Body of pancreas (tissue), 4 donors: ENCODE measurements around the gene C2orf49.

Experiments used
- CTCF ChIP-seq, 7 experiments: fragments of 450-650 bp in 4 of 7; fragments of 200-600 bp in 3 of 7; sonication (generic) in 3 of 7; IDR thresholded peaks; one replicate each; pipeline ENCODE4 v1.5.1; 2016 to 2019; ENCODE audit warnings: antibody characterized with exemption in 7 of 7
- POLR2A ChIP-seq, 3 donors: fragments of 450-650 bp; IDR thresholded peaks; one replicate each; pipeline ENCODE4 v1.6.1; 2016; ENCODE audit warnings: antibody characterized with exemption in 3 of 3, mild to moderate bottlenecking in 2 of 3

- TF ChIP-seq CTCF (IDR thresholded peaks at IDR 0.05) = no peak
- no peak for TF ChIP-seq POLR2A (IDR thresholded peaks at IDR 0.05)
These were observed 27.9 kb downstream of the C2orf49 start for GRCh38 chr2:105365206-105365605.
